NCI-H2029 (cell line): ENCODE data around the gene FAM177B.
"Not testable (repeated sequence)": the region's sequence is repeated elsewhere in the genome, so short reads cannot be mapped to it uniquely, and the experiment has no call there.

Experiments used
- DNase-seq: peaks from one replicate; lab custom pipeline; 2025; lab: John Stamatoyannopoulos, UW

FAM177B gene

DNA sequence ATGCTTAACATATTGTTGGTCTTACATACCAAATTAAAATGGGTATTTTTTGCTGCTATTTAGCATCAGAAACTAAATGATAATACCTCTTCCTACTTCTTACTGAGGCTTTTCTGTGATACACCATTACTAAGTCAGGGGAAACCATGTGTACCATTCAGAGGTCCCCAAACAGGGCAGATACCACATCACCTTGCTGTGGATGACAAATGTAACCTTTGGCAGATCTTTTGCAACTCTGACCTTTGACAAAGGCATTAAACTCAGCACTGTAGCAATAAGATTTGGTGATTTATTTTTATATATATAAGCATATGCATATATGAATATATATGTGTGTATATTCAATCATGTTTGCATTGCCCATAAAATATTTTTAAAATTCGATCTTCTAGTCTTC, 2.9 kb downstream of the FAM177B start:
- no peak for DNase-seq

DNA sequence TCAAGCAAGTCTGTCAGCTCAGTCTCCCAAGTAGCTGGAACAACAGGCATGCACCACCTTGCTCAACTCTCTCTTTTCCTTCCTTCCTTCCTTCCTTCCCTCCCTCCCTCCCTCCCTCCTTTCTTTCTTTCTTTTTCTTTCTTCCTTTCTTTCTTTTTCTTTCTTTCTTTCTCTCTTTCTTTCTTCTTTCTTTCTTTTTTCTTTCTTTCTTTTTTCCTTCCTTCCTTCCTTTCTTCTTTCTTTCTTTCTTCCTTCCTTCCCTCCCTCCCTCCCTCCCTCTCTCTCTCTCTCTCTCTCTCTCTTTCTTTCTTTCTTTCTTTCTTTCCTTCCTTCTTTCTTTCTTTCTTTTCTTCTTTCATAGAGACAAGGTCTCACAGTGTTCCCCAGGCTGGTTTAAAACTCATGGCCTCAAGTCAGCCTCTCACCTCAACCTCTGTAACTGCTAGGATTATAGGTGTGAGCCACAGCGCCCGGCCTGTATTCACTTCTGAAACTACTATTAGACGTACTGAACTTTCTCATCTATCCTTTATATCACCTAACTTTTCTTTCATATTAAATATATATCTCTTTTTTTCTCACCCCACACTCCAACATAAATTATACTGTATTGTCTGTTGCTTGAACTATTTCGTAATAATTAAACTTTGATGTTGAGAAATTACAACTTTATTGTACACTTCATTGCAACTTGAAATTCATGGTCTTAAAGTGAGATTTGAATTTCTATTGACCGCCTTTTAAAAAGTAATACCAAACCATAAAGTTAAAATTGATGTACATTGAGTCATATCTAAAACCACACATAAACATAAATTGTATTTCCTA, 4.8 kb downstream of the FAM177B start:
- DNase-seq: not testable (repeated sequence)

DNA sequence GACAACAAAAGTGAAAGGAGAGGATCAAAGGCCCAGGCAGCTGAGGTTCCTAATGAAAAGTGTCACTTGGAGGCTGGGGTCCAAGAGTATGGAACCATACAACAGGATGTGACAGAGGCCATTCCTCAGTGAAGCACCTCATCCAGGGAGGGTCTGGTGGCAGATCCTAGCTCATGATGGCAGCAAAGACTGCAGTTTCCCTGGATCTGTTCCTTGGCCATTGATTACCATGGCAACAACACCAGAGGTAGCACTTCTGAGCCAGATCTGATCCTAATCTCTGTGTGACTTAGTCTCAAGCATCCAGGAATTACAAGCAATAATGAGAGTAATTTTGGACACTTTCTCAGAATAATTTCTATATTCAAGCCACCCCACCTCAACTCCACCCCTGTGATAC, 12.9 kb downstream of the FAM177B start:
- no peak for DNase-seq

DNA sequence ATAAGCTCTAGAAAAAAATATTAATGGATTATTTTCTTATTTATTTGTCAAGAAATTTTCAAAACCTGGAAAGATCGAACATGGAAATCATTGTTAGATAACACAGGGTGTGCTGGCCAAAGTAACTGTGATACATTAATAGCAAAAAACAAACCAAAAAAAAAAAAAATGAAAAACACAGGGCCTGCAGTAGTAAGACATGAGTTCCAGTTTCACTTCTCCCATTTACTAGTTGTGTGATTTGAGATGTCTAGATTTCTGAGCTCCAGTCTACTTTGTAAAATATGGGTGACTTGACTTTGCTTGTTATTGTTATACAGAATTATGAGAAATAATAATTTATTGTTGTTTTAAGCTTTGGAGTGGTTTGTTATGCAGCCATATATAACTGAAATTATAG, 13.6 kb downstream of the FAM177B start:
- DNase-seq: no peak

DNA sequence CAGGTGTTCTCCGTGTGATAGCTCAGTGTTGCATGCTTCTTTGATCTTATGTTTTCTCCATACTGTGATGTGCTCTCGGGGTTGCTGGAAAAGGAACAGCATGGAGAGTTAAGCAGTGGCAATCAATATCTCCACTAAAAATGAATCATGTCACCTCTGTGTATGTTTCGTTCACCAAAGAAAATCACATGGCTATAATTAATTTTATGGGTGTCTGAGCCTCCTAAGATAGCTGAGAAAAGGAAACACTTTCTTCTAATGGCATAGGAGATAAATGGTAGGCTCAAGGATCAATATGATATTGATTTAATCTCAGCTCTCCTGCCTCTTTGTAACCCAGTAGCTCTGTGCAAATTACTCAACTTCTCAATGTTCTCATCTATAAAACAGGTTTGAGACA, 14.3 kb downstream of the FAM177B start:
- DNase-seq: no peak

DNA sequence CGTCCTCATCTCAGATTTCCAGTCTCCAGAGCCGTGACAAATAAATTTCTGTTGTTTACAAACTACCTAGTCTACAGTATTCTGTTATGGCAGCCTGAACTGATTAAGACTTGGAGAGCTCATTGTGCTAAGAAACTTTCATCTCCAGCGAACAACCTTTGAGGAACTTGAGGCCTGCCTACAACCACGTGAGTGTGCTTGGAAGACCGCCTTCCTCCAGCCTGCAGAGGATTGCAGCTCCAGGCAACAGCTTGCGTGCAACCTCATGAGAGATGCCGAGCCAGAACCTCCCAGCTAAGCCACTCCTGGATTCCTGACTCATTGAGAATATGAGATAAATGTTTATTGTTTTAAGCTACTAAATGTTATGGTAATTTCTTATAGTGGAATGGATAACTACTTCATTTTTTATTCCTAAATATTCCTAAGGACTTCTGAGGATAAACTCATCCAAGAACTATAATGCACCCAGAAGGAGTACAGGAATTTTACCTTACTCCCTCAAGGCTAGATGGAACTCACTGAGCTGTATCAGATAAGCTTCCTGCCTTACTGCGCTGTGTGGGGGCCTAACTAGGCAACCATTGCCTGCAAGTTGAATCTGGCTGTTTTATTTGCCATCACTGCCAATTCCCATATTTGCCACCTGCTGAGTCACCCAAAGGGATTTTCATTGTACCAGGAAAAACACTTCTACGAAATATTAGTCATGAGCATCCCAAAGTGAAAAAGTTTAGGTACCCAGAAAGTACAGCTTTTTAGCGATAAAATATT, 17.6 kb downstream of the FAM177B start:
- no peak for DNase-seq

DNA sequence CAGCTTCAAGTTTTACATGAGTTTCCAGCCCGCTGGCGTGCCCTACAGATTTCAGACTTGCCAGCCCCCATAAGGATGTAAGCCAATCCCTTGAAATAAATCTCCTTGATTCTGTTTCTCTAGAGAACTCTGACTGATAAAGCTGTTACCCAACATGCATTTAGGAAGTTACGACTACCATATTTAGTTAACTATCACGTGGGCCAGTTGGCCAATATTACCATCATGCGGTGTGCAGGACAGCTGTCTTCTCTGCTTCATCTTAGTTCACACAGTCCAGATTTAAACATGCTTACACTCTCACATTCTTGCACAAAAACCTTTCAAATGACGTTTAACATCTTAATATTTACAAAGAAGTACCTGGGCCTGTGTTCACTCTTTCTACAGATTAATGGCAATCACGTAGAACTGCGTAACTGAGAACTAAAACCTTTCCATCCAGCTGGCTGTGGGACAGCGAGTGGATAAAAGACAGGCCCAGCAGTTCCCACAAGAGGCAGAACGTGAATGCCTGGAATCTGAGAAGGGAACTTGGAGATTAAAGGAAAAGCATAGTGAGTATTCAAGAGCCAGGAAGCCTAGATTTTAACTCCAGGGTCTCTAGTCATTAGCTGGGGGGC, 20.8 kb downstream of the FAM177B start:
- DNase-seq: no peak

DNA sequence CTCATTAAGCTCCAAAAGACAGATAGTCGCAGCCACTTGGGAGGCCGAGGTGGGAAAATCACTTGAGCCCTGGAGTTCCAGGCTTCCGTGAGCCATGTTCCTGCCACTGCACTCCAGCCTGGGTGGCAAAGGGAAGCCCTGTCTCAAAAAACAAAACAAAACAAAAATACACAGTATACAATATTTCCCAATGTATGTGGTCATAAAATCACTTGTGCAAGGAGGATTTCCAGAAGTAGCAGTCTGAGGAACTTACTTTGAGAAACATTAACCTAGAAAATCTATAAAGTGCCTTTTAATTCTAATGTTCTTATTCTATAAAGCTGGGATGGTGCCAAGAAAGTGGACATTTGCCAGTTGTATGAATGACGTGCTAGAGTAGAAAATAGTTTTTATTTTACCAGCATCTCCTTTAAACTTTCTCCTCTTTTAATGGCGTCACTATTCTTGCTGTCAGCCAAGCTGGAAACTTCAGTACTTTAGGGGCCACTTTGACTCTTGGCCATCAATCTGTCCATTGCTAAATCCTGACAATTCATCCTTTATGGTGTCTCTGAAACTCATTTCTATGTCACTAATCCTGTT, 22.5 kb downstream of the FAM177B start:
- no peak for DNase-seq

DNA sequence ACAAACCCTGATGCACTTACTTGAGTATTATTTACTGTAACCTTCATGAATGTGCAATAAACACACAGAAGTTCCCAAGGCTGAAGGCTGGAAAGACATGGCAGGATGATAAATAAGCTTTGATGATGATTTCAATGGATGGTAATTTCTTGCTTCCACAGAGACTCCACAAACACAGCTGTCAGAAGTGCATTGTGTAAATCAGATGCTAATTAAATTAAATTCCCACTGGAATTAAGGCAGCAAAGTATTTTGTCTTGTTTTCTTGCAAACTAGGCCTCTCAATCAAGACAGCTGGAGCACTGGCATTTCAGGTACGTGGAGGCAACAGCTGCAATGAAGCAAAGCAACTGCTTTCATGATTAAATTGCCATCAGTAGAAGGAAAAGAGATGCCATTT, 24.1 kb downstream of the FAM177B start:
- no peak for DNase-seq

DNA sequence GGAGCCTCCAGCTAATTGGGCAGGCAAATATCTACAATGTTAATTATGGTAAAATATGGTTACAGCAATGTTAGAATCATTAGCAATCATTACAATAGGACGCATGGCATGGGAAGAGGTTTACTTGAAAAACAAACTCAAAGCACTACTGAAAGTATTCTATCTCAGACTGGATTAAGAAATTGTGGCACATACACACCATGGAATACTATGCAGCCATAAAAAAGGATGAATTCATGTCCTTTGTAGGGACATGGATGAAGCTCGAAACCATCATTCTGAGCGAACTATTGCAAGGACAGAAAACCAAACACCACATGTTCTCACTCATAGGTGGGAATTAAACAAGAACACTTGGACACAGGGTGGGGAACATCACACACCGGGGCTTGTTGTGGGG, 25.2 kb downstream of the FAM177B start:
- not testable (repeated sequence) for DNase-seq

DNA sequence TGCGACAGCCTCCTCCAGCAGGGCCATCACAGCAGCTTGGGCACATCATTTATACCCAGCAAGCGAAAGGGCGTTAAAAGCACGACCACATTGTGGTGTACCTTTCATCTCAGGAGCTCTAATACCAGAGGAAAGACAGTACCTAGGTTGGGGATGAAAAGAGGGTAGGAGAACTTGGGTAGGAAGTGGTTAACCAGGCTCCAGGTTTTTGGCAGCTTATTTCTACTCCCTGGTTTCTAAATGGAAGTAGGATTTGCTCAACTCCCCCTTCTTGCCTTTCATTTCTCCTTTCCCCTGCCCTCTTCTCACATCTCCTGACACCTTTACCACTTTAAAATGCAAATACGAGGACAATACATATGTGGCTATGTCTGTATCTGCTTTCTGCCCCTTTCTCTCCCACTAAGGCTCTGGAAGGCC, 30.2 kb downstream of the FAM177B start:
- no peak for DNase-seq

DNA sequence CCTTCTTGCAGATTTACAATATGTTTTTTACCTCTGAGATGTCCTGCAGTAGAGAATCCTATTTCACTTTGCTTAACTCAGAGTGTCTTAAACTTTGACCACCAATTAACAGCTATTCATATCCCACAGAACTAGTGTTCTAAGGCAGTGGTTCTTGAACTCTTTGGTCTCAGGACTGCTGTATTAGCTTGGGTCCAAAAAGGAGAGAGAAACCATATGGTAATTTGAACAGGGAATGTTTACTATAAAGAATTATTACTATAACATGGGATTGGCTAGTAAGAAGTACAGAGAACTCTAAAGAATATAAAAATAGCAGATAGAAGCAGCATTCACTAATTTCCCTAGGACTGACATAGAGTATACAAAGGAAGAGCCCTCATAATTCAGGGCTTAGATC, 31.6 kb downstream of the FAM177B start:
- DNase-seq: no peak

DNA sequence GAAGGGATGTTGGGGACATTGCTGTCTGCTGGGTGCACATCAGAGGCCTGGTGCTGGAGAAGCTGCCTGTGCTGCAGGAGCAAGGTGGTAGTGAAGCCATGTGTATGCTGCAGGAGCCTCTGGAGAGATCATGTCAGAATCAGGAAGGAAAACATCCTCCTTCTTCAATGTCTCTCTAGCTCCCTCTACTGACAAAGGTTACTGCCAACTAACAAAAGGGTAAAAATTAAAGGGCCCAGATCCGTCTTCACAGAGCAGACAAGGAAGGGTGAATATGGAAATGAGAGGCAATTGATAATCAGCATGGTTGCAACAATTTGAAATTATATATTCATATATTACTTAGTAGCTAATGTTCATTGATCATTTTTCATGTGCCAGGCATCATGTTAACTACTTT, 32.2 kb downstream of the FAM177B start:
- DNase-seq: no peak

DNA sequence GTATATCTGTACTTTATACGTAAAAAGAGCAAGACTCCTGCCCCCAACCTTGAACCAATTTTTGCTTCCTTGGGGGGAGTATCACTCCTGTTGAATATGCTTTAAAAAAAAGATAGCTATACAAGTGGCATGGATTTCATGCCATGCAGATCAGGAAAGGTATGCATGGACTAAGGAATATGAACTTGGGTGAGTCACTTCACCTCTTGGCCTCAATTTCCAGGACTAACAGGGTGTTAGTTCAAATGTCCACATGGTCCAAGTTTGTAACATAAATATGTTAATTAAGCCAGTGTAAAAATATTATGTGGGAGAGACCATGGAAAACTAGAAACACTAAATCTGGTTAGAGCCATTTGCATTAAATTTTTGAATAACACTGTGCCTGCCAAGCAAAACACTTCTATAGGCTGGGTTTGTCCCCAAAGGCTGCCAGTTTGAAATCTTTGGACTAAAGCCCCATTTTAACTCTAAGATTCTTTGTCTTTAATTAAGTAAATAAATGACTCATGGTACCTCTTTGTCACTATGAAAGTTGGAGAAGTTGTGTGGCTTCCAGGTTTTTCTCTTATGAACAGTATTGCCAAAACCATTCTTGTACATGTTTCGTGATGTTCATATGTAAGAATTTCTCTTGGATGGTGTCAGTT, 33.1 kb downstream of the FAM177B start:
- no peak for DNase-seq

DNA sequence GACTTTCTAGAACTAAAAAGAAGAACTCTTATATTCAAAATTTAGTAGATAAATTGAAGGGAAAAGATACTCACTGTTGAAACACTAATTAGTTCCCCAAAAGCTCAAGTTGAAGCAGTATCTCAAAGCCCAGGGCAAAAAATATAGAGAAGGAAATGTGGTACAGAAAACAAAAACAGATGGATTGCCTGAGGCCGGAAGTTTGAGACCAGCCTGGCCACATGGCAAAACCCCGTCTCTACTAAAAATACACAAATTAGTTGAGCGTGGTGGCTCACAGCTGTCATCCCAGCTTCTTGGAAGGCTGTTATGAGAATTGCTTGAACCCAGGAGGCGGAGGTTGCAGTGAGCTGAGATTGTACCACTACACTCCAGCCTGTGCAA, 36.0 kb downstream of the FAM177B start:
- DNase-seq: no peak

DNA sequence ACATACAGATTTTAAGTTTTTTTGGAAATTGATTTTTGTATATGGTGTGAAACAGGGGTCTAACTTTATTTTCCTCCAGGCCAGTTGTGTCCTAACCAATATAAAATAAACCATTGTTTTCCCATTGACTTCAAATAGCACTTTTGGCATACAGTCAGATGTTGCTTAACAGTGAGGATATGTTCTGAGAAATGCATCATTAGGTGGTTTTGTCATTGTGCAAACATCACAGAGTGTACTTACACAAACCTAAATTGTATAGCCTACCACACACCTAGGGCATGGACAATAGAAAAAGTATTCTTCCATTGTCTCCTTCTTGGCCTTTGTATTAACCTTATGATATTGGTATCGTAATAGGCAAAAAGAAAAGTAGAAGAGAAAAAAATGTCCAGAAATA, 40.5 kb downstream of the FAM177B start:
- peak; percentile 58 for DNase-seq

DNA sequence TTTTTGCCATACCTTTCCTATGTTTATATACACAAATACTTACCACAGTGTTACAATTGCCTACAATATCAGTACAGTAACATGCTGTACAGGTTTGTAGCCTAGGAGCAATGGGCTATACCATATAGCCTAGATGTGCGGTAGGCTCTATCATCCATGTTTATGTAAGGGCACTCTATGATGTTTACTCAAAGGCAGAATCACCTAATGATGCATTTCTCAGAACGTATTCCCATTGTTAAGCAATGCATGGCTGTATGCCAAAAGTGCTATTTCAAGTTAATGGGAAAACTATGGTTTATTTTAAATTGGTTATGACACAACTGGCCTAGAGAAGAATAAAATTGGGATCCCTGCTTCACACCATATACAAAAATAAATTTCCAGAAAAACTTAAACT, 41.0 kb downstream of the FAM177B start:
- peak; percentile 61 for DNase-seq

DNA sequence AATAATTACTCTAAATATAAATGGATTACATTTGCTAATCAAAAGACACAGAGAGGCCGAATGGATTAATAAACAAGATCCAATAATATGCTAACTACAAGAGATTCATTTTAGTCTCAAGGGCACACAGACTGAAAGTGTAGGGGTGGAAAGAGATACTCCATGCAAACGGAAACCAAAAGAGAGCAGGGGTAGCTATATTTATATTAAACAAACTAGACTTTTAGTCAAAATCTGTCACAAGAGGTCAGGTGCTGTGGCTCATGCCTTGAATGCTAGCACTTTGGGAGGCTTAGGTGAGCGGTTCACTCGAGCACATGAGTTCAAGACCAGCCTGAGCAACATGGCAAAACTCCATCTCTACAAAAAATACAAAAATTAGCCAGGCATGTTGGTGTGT, 44.2 kb downstream of the FAM177B start:
- DNase-seq: no peak

DNA sequence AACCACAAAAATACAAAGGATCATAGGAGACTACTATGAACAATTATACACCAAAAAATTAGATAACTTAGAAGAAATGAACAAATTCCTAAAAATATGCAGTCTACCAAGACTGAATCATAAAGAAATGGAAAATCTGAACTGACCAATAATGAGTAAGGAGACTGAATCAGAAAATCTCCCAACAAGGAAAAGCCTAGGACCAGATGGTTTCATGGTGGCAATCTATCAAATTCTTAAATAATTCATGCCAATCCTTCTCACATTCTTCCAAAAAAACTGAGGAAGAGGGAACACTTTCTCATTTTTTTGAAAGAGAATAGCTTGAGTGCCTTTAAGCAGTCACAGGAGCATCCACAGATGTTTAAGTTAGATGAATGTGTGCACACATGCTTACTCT, 46.0 kb downstream of the FAM177B start:
- DNase-seq: no peak

DNA sequence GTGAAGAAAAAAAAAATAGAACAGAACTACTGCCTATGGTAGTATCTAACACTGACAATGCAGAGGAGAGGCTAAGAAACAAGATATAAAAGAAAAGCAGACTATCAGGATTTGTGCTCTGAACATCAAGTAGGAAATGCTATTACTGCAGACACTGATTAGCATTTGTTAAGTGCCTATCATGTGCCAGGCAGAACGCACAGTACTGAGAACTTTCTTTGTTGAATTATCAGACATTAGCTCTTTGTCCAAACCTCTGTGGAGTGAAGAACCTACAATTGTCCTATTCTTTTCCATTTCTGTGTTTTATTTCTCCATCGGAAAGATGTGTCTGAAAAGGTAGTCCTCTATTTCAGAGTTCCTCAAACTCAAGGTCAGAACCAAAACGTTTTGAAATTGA, 47.4 kb downstream of the FAM177B start:
- DNase-seq: no peak

DNA sequence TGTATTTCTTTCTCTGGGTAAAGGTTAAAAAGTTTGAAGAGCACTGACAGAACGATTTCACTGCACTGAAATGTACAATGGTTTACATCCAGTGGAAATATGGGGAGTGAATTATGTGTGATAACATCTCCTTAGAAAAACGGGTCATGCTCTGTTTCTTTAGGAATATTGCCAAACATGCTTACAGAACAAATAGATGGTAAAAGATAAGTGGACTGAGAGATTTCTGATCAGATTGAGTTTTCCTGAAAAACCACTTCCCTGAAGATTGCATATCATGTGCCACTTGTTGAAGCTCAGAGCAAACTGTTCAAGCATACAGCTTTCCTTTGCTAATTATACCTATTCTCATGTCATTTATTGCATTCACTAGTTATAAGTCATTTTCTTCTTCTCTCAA, 47.9 kb downstream of the FAM177B start:
- DNase-seq: peak; percentile 70

DNA sequence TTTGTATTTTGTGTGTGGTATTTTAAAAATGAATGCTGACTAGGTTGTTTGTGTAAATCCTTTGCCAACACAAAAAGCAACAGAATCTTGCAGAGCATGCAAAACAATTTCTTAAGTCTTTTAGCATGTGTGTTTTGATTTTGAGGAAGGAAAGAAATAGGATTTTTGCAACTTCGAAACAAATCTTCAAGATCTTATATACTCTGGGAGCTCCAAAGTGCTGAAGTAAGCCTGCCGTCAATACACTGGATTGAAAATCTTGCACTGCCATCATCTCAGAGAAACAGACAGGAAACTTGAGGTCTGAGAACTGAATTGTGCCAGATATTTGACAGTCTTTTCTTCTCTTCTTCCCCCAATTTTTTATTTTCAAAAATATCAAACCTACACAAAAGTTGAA, 48.5 kb downstream of the FAM177B start:
- no peak for DNase-seq
